HG03439 (cell line): ENCODE data around the gene NPEPPS.

ENCODE experiments used
- ATAC-seq: cut with Tn5 transposase; IDR thresholded peaks from one replicate; pipeline ENCODE4 v1.9.1; 2021; ENCODE audit warnings: mild to moderate bottlenecking, moderate library complexity; ENCODE audit not compliant: unreplicated experiment

The NPEPPS gene

DNA sequence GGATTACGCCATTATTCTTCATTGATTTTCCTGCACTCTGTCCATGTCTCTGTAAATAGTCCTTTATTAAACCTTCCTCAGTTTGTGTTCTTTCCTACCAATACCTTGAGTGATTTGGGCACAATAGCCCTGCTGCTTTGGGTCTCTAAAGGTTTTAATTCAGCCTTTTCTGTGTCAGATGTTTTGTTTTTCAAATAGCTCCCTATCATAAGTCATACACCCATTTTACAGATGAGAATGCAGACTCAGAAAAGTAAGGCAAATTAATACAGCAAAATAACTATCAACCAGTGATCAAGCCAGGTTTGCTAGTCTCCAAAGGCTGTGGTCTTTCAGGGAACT, 93.8 kb downstream of the NPEPPS start:
- no peak for ATAC-seq

DNA sequence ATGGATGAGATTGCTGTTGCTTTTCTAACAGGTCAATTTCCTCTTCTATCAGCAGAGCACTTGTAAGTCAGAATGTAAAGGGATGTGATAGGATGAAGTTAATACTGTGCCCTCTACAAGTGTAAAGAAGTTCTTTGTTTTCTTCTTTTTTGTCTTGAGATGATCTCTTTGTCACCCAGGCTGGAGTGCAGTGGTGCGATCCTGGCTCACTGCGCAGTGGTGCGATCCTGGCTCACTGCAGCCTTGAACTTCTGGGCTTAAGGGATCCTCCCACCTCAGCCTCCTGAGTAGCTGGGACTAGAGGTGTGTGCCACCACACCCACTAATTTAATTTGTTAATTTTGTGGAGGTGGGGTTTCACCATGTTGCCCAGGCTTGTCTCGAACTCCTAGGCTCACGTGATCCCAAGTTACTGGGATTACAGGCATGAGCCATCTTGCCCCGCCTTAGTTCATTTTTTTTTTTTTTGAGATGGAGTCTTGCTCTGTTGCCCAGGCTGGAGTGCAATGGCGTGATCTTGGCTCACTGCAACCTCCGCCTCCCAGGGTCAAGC, 97.2 kb downstream of the NPEPPS start:
- ATAC-seq, result no peak

DNA sequence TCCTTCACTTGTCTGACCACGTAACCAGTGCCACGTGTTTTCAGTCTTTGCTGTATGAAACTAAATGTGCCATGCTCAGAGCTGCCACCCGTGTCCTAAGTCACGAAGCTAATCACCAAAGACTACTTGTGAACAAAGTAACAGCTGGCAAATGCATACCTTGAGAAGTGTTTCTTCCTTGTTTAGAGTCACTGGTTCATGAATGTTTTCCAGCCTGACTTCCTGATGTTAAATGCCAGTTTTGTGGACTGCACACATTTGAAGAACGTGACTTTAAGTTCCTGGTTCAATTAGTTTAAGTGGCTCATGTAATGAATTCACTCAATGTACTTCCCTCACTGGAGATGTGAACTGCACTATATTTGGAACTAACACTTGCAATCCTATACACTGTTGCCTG, 98.9 kb downstream of the NPEPPS start:
- no peak for ATAC-seq

DNA sequence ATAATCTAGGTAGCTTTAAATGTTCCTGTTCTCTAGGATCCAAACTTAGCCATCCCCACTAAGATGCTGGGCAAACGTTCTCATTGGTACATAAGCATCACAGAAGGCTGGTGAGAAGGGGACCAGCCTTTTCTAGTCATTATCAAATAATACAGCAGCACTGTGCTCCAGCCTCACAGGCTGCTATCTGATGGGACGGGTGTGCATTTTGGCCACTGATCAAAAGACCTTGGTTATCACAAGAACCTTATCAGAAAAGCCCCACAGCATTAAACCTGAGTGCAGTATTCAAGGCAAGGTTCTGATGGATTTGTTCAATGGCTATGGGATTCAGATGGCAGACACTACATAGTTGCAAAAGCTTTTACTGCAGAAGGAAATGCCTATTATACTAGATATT, 99.7 kb downstream of the NPEPPS start:
- ATAC-seq, result no peak

DNA sequence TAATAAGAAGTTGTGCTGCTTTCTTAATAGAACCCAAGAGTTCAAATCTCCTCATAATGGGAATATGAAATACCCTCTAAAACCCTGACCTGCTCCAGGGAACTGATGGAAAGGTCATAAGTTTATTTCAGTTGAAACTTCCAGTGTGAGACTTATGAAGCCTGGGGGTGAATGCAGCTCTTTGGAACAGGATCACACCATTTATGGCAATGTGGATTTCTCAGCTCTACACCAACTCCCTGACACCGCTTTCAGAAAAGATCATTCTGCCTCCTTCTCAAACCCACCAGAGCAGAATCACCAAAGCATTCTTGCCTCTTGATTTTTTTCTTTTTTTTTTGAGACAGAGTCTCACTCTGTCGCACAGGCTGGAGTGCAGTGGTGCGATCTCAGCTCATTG, 102.1 kb downstream of the NPEPPS start:
- ATAC-seq, result no peak

DNA sequence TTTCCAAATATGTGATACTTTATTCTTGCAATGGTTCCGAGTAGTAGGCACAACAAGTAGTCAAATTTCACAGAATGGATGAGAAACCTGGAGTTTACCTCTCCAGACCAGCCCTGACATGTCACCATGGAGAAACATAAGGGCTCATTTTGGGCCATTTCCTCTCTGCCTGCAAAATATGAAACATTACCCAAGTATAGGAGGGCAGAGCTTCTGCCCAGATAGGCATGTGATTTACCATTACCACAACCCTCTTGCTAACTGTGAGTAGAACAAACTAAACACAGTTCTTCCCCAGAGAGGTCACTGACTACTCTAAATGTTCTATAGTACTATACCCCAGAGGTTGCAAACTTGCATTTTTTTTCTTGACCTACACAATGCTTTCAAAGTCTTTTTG, 103.1 kb downstream of the NPEPPS start:
- ATAC-seq, result no peak

DNA sequence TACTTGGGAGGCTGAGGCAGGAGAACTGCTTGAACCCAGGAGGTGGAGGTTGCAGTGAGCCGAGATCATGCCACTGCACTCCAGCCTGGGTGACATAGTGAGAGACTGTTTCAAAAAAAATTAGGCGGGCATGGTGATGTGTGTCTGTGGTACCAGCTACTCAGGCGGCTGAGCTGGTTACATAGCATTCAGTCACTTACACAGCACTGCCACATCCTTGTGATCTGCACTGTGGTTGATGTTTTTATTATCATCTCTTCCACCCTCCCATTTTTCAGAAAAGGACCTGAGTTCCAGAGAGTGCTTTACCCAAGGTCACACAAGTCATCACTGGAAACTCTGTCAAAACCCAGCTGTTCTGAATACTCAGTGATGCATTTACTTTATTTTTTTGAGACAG, 104.0 kb downstream of the NPEPPS start:
- ATAC-seq, result no peak

DNA sequence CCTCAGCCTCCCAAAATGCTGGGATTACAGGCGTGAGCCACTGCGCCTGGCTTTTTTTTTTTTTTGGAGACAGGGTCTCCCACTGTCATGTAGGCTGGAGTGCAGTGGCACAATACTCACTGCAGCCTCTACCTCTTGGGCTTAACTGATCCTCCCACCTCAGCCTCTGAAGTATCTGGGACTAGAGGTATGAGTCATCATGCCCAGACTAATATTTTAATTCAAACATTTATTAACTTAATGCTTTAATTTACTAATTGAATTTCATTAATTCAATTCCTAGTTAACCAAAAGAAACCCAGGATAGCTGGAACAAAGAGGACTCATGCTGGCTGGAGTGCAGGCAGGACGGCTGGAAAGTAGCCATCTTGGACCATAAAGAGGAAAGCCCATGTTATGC, 104.8 kb downstream of the NPEPPS start:
- no peak for ATAC-seq

DNA sequence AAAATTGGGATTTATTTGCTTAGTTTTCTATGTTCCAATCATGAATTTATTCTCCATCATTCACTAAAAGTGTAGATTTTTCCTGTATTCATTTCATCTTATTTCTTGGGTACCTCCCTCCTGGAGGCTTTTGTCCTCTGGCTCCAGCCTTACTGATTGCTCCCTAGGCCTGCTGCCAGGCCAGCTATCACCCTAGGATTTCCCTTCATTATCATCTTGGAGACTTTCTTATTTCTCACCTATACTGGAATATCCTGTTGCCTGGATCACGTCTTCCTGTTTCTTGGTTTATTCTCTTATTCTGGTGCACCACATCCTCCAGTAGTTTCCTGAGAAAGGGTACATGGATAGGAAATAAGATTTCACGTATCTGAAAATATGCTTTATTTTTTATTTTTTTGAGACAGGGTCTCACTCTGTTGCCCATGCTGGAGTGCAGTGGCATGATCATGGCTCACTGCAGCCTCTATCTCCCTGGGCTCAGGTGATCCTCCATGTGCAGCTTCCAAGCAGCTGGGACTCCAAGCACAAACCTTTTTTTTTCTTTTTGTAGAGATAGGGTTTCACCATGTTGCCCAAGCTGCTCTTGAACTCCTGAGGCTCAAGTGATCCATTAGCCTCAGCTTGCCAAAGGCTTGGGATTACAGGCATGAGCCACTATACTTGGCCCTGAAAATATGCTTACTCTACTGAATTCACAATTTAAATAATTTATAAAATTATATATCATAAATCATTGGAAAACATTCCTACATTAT, 105.5 kb downstream of the NPEPPS start:
- no peak for ATAC-seq

DNA sequence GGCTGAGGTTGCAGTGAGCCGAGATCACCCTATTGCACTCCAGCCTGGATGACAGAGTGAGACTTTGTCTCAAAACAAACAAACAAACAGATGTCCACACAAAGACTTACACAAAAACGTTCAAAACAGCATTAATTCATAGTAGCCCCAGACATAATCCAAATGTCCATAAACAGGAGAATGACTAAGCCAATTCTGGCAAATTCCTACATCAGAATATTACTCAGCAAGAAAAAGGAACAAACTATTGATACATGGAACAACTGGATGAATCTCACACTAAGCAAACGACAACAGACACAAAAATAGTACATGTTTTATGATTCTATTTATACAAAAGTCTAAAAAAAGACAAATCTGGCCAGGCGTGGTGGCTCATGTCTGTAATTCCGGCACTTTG, 108.0 kb downstream of the NPEPPS start:
- ATAC-seq, result no peak

DNA sequence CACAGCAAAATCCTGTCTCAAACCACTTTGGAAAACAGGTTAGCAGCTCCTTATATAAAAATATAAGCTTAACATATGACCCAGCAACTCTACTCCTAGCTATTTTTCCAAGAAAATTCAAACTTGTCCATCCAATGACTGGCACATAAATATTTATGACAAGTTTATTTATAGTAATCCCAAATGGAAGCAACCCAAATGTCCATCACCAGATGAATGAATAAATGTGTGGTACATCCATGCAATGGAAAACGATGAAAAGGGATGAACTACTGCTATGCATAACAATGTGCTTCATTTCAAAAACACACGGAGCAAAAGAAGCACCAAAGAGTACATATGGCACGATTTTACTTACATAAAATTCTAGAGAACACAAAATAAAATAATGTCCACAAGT, 109.2 kb downstream of the NPEPPS start:
- ATAC-seq, result no peak

DNA sequence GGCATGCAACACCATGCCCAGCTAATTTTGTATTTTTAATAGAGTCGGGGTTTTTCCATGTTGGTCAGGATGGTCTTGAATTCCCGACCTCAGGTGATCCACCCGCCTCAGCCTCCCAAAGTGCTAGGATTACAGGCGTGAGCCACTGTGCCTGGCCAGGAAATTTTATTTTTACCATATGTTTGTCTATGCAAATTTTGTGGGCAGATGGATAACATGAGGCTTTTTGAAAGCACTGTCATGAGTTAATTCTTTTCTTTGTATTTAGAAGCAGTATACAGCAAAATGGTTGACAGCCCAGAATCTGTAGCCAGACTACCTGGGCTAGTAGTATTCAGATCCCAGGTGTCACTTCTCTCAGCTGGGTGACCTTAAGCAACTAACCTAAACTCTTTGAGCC, 110.3 kb downstream of the NPEPPS start:
- no peak for ATAC-seq

DNA sequence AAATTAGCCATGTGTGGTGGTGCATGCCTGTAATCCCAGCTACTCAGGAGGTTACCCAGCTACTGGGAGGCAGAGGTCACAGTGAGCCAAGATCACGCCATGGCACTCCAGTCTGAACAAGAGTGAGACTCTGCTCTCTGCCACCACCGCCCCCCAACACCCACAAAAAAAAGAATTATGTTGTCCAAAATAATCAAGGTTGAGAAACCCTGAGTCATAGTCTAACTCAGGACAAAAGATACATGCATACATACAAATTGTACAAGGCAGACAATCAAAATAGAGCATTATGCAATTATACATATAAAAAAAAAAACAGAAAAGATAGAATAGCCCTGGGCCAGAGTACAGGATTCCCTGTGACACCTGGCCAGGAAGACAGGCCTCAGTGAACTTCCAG, 112.2 kb downstream of the NPEPPS start:
- ATAC-seq, result no peak

DNA sequence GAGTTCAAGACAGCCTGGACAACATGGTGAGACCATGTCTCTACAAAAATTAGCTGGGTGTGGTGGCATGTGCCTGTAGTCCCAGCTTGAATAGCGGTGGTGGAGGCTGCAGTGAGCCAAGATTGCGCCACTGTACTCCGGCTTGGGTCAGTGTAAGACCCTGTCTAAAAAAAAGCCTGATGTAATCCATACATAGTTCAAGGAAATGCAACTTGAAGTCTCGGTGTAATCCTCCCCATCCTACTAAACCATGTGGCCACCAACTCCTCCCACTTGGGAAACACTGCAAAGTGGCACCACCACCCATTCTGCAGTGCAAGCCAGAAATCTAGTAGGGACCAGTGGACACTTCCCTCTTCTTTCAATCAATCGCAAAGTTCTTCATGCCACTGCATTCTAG, 113.4 kb downstream of the NPEPPS start:
- ATAC-seq, result no peak

DNA sequence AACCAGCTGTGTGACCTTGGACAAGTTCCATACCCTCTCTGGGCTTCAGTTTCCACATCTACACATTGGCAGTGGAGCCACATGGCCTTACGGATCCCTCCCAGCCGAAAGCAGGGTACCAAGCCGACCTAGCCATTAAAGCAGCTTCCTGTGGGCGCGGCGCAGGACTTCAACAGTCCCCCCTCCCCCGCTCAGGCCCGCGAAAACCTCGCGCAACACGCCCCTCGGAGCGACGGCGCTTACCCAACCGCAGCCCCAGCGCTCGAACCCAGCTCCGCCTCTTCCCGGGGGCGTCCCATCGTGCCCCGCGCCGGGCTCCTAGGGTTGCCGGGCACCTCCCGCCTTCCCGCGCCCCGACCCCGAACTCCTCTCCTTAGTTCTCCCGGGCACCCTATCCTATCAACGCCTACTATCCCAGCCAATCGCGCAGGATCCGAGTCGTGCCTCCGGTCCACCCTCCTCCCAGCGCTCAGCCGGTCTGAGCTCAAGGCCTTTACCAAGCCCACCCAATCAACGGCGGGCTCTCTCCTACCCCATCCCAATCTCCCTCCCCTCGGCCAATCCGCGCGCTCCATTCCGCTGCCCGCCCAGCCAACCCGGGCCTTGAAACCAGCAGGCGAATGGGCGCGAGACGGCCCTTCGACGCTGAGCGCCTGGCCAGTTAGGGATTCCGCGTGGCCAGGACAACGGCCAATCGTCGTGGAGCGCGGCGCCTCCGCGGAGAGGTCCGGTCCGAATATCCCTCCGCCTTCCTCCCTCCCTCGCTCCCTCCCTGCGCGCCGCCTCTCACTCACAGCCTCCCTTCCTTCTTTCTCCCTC, 118.5 kb downstream of the NPEPPS start, which contains the start of gene KPNB1:
Gene KPNB1, plus strand, starts transcription at position 767 of the 819 bp plus-strand sequence. CDS start 326 bp downstream, outside the sequence.
- peak; percentile 83 for ATAC-seq

DNA sequence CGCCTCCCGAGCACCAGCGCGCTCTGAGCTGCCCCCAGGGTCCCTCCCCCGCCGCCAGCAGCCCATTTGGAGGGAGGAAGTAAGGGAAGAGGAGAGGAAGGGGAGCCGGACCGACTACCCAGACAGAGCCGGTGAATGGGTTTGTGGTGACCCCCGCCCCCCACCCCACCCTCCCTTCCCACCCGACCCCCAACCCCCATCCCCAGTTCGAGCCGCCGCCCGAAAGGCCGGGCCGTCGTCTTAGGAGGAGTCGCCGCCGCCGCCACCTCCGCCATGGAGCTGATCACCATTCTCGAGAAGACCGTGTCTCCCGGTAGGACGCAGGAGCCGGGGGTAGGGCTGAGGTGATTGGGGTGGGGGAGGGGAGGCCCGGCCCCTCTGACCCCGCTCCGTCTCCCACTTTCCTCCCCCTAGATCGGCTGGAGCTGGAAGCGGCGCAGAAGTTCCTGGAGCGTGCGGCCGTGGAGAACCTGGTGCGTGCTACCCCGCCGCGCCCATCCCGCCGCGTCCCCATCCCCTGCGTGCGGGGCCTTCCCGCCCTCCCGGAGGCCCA, 119.1 kb downstream of the NPEPPS start:
- peak; percentile 2 for ATAC-seq

DNA sequence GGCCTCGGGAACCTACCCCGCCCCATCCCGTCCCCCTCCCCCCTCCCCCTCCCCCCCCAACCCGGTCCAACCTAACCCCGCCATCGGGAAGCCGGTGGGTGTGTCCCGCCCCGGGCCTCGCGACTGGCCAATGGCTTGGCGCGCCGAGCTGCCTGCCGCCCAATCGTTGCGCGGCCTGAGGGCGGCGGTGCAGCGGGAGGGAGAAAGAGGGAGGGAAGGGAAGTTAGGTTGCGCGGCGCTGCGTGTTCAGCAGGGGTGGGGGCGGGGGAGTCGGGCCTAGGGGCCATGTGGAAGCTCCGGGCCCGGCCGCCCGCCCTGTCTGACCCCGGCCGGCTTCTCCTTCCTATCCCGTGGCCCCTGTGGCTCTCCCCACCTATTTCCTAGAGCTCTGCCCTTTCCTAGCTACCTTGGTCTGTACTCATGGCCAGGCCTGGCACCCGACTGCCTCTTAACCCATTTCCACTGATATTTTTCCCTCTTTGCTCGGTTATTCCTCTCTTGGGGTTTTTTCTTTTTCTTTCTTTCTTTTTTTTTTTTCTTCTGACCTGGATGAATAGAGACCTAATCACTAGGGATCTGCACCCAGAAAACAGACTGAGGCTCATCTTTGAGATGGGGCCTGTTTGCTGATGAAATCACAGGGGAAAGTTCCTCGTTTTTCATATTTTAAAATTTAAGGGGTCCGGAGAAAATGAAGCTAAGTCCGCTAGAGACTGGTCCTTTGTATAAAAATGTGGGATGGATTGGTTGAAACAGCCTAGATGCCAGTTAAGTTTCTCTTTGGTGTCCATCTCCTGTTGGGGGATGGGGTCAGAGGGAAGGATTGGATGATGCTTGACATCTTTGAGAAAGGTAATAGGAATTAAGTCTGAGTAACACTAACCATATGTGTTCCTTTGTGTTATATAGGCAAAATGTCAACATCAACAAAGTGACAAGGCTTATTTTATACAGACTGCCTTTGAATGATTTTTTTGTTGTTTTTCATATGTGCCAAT, 119.9 kb downstream of the NPEPPS start:
- peak; percentile 37 for ATAC-seq

DNA sequence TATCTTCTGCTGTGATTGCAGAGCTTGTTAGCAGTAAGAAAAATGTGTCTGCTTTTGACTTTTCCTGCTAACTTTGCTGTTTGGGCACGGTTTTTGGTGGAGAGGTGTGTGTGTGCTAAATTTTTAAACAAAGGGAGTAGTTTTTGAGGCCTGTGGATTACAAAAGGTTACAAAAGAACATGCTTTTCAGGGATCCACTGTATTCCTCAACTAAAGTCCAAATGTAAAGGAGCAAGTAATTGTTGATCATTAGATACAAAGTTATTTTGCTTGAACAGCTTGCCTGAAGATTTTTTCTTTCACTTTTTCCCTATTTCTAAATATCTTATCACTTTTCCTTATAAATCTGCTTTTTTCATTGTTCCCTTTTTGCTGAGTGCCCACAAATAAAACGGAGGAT, 120.8 kb downstream of the NPEPPS start:
- ATAC-seq, result no peak

DNA sequence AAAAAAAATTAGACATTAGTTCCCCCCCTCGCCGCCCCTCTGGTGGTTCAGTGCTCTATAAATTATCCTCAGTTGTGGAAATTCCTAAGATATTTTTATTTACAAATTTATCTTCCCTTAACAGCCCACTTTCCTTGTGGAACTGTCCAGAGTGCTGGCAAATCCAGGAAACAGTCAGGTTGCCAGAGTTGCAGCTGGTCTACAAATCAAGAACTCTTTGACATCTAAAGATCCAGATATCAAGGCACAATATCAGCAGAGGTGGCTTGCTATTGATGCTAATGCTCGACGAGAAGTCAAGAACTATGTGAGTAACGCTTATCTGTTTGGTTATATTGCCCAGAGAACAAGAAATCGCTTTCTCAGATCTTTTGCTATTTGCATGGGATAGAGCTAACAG, 121.7 kb downstream of the NPEPPS start:
- ATAC-seq, result no peak

DNA sequence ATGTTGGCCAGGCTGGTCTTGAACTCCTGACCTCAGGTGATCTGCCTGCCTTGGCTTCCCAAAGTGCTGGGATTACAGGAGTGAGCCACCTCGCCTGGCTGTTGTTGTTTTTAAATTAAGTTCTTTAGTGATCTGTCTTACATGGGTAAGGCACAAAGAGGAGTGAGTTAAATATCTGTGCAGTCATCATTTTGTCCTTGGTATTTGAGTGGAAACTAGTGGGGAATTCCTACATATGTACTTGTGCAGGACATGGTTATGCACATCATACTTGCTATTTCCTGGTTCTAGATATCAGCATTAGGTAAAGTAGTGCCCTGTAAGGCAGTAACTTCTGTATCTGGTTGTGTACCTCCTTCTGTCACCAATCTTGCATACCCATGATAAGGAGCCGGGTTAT, 122.5 kb downstream of the NPEPPS start:
- ATAC-seq, result no peak

DNA sequence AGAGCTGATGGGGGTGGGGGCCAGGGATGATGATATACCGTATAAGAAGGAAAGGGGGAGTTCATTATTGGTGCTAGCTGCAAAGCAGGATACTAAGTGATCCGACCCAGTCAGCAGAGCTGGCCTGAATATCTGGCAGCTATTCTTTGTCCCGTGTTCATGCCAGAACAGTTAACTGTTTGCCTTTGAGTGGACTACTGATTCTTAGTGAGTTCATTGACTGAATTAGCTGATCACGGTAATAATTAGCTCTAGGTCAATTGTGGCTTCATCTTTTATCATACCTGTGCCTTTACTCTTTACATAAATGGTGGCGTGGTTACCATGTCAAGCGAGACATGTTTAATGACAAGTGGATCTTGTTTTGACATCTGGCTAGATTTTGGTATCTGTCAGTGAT, 124.1 kb downstream of the NPEPPS start:
- ATAC-seq, result no peak
